ENCODE measurements around the gene ZSCAN29. TPM values are rescaled to one million over a fixed set of nuclear protein-coding genes. Genes with fewer than 3 reads are reported as not detected.
A peak's percentile ranks its signal among the peaks of the same experiment; 100 is the strongest.

Gene ZSCAN29
- total RNA-seq, 1 donor from 2014 or later, result 32.9 TPM

- DNase-seq (ENCODE audit: low read depth), result no peak
Measured at GRCh38 chr15:43347114-43347513, 23.7 kb downstream of the ZSCAN29 start.

GRCh38 chr15:43346305-43346704 is 24.5 kb downstream of the ZSCAN29 start:
- no peak for DNase-seq (ENCODE audit: low read depth)

- no peak for DNase-seq (ENCODE audit: low read depth)
Measured at GRCh38 chr15:43330780-43331087, 40.1 kb downstream of the ZSCAN29 start.

GRCh38 chr15:43329960-43330779 is 40.7 kb downstream of the ZSCAN29 start, which contains the start of gene LCMT2:
Gene LCMT2 (minus strand): TSS chr15:43330573. CDS start chr15:43330489, 84 bp downstream.
- peak; percentile 93 for DNase-seq (ENCODE audit: low read depth)

- DNase-seq (ENCODE audit: low read depth), result peak; percentile 15
Measured at GRCh38 chr15:43329217-43329959, 41.5 kb downstream of the ZSCAN29 start.

- no peak for DNase-seq (ENCODE audit: low read depth)
Measured at GRCh38 chr15:43325039-43325684, 45.7 kb downstream of the ZSCAN29 start.

- no peak for DNase-seq (ENCODE audit: low read depth)
Measured at GRCh38 chr15:43318990-43319771, 51.7 kb downstream of the ZSCAN29 start.

GRCh38 chr15:43317566-43318184 is 53.2 kb downstream of the ZSCAN29 start:
- DNase-seq (ENCODE audit: low read depth), result peak; percentile 92

GRCh38 chr15:43316971-43317346 is 53.9 kb downstream of the ZSCAN29 start:
- DNase-seq (ENCODE audit: low read depth), result no peak

GRCh38 chr15:43316016-43316970 is 54.5 kb downstream of the ZSCAN29 start:
- peak; percentile 75 for DNase-seq (ENCODE audit: low read depth)

GRCh38 chr15:43314171-43314570 is 56.7 kb downstream of the ZSCAN29 start:
- peak; percentile 46 for DNase-seq (ENCODE audit: low read depth)

GRCh38 chr15:43312378-43312777 is 58.5 kb downstream of the ZSCAN29 start:
- no peak for DNase-seq (ENCODE audit: low read depth)

Other genes starting within 250 kb of the ZSCAN29 start
- gene TMEM62, start 237.5 kb downstream of the ZSCAN29 start, total RNA-seq, result 23.4 and 37.0 TPM in 2 replicates
- gene CCNDBP1, start 185.6 kb downstream of the ZSCAN29 start, total RNA-seq, result 97.7 and 153 TPM in 2 replicates
- not detected in 2 replicates for gene EPB42, start 150.0 kb downstream of the ZSCAN29 start, total RNA-seq
- 0.25 and 0.35 TPM in 2 replicates for gene TGM5, start 104.1 kb downstream of the ZSCAN29 start, total RNA-seq
- not detected in 2 replicates for gene TGM7, start 68.8 kb downstream of the ZSCAN29 start, total RNA-seq
- 15.1 and 16.6 TPM in 2 replicates for gene LCMT2, start 40.5 kb downstream of the ZSCAN29 start, total RNA-seq
- gene TUBGCP4, start 58 bp upstream of the ZSCAN29 start, total RNA-seq, result 14.2 and 22.4 TPM in 2 replicates
- 58.5 and 143 TPM in 2 replicates for gene TP53BP1, start 122.1 kb upstream of the ZSCAN29 start, total RNA-seq
- gene MAP1A, start 146.6 kb upstream of the ZSCAN29 start, total RNA-seq, result 0.52 and 6.1 TPM in 2 replicates
- gene PPIP5K1, start 219.2 kb upstream of the ZSCAN29 start, total RNA-seq, result 9.6 and 43.3 TPM in 2 replicates
- 0.10 and 1.9 TPM in 2 replicates for gene CKMT1B, start 223.0 kb upstream of the ZSCAN29 start, total RNA-seq
- gene STRC, start 247.8 kb upstream of the ZSCAN29 start, total RNA-seq, result 0.05 TPM in 1 of 2 replicates, not detected in the other